Caco-2 (cell line): Measurements from ENCODE around the gene CNEP1R1. TPM values are rescaled to one million over a fixed set of nuclear protein-coding genes. Genes with fewer than 3 reads are reported as not detected.

Source experiments
- BruUV-seq: library from RNA; stranded (reverse); fragments of 400-500 nt; replicated peaks from 2 replicates; lab custom pipeline; 2021; lab: Mats Ljungman, UMichigan
- CTCF ChIA-PET: fragments of 300-600 bp; sonication (Branson Sonifier 250); formaldehyde crosslinking; loops from one replicate; lab custom pipeline; 2022; ENCODE audit warnings: antibody characterized with exemption; lab: Charles Lee
- POLR2A ChIA-PET: fragments of 300-600 bp; sonication (Branson Sonifier 250); formaldehyde crosslinking; loops from one replicate; lab custom pipeline; 2022; ENCODE audit warnings: antibody characterized with exemption; lab: Charles Lee
- DNase-seq, 2 experiments: peaks; one replicate each; pipeline versions ENCODE4 v3.0.0 to v3.0.0-alpha.2; 2020 to 2022
- H3K27me3 ChIP-seq: replicated peaks from 2 replicates; pipeline ENCODE4 v1.6.0; 2011; ENCODE audit warnings: low read length; ENCODE audit not compliant: control insufficient read depth, insufficient read depth
- H3K36me3 ChIP-seq: 2 replicates; pipeline ENCODE4 v1.5.1; 2011; ENCODE audit warnings: low read length; ENCODE audit not compliant: control insufficient read depth, insufficient read depth
- H3K4me1 ChIP-seq: fragments of 250-450 bp; sonication (Bioruptor Pico); 2 replicates; pipeline ENCODE4 v1.5.1; 2020; ENCODE audit warnings: mild to moderate bottlenecking
- H3K4me3 ChIP-seq: 2 replicates; pipeline ENCODE4 v1.5.1; 2011; ENCODE audit warnings: low read depth, mild to moderate bottlenecking, control low read depth, low read length
- H3K9me3 ChIP-seq: fragments of 250-450 bp; sonication (Bioruptor Pico); 2 replicates; pipeline ENCODE4 v1.5.1; 2020; ENCODE audit warnings: mild to moderate bottlenecking, moderate library complexity
- H3K27ac Mint-ChIP-seq: one replicate; pipeline ENCODE4 v1.8.0; 2022; ENCODE audit warnings: mixed read lengths; ENCODE audit not compliant: unreplicated experiment
- H3K27me3 Mint-ChIP-seq: one replicate; pipeline ENCODE4 v1.8.0; 2022; ENCODE audit warnings: mixed read lengths; ENCODE audit not compliant: insufficient read depth, unreplicated experiment
- H3K36me3 Mint-ChIP-seq: one replicate; pipeline ENCODE4 v1.8.0; 2022; ENCODE audit warnings: mild to moderate bottlenecking, mixed read lengths; ENCODE audit not compliant: insufficient read depth, unreplicated experiment
- H3K4me1 Mint-ChIP-seq: one replicate; pipeline ENCODE4 v1.8.0; 2022; ENCODE audit warnings: low read depth, mixed read lengths; ENCODE audit not compliant: unreplicated experiment
- H3K4me3 Mint-ChIP-seq: one replicate; pipeline ENCODE4 v1.8.0; 2022; ENCODE audit warnings: mild to moderate bottlenecking, moderate library complexity, mixed read lengths; ENCODE audit not compliant: unreplicated experiment
- H3K9me3 Mint-ChIP-seq: one replicate; pipeline ENCODE4 v1.8.0; 2022; ENCODE audit warnings: mixed read lengths; ENCODE audit not compliant: unreplicated experiment
- CTCF ChIP-seq, 2 experiments: fragments of 200-600 bp in 1 of 2; IDR thresholded peaks; 1 replicate in 1 of 2; 2 replicates in 1 of 2; pipeline versions ENCODE4 v1.5.1 to v1.8.0; 2011 to 2022; ENCODE audit warnings: antibody characterized with exemption in 1 of 2, control low read depth in 1 of 2, inconsistent platforms in 1 of 2, low read depth in 1 of 2, low read length in 1 of 2, mild to moderate bottlenecking in 1 of 2, moderate library complexity in 1 of 2; ENCODE audit not compliant: insufficient read depth in 1 of 2, severe bottlenecking in 1 of 2, unreplicated experiment in 1 of 2
- intact Hi-C: fragments of 100-400 bp; cut with micrococcal nuclease; formaldehyde crosslinking; loops from one replicate; pipeline ENCODE4 v1.10.0; 2022; ENCODE audit not compliant: unreplicated experiment
- total RNA-seq: library from RNA; stranded (reverse); gene quantifications from 2 replicates; pipeline ENCODE4 v1.2.3, GENCODE V29; 2022

The CNEP1R1 gene
- total RNA-seq, 1 experiment from 2014 or later: 39.4 TPM

DNA sequence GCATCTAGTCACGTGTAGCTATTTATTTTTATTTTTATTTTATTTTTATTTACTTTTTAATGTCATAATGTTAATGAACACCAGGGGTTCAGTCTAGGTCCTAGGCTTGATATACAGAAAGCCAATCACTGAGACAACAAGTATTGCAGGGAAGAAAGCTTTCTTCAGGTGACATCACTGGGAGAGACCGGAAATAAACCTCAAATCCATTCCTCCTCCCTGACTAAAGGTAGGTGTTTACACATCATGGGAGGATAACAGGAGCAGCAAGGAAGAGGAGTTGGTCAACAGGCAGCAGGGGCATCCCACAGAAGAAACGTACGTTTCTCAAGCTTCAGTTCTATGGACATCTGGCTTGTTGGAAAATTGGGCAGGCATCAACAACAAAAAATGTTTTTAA, 31.2 kb downstream of the CNEP1R1 start:
- CTCF ChIA-PET: no interaction called here
- TF ChIP-seq CTCF (IDR thresholded peaks at IDR 0.05; ENCODE audit: insufficient read depth in 1 of 2, low read depth in 1 of 2, low read length in 1 of 2, severe bottlenecking in 1 of 2, unreplicated experiment in 1 of 2): no peak
- Histone ChIP-seq H3K4me1 (no peaks in the 10 kb centered on the region), H3K9me3 (peaks cover 17% of the 10 kb centered on the region), H3K4me3 (no peak overlapping the region), H3K27me3 (no peaks in the 10 kb centered on the region), H3K36me3 (no peaks in the 10 kb centered on the region; the same call in 1 of the 2 replicates)
- Mint-ChIP-seq H3K4me3 (no peak overlapping the region), H3K4me1 (no peaks in the 10 kb centered on the region), H3K9me3 (peaks cover 18% of the 10 kb centered on the region), H3K36me3 (no peaks in the 10 kb centered on the region), H3K27me3 (no peaks in the 10 kb centered on the region), H3K27ac (no peak overlapping the region)
- no peak for DNase-seq
- intact Hi-C loops: no loop called here
- POLR2A ChIA-PET: no interaction called here
- no TSS peak for BruUV-seq

DNA sequence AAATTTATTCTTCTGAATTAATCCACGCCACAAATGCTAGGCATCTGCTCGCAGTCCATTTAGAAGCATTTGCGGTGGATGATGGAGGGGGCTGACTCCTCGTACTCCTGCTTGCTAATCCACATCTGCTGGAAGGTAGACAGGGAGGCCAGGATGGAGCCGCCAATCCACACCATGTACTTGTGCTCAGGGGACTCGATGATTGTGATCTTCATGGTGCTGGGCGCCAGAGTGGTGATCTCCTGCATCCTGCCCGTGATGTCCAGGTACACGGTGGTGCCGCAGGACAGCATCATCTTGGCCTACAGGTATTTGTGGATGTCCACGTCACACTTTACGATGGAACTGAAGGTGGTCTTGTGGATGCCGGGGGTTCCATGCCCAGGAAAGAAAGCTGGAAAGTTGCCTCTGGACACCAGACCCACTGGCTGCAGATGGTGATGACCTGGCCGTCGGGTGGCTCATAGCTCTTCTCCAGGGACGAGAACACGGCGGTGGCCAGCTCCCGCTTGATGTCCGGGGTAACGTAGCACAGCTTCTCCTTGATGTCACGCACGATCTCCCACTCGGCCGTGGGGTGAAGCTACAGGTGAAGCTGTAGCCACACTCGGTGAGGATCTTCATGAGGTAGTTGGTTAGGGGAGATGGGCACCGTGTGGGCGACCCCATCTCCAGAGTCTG, 33.2 kb downstream of the CNEP1R1 start:
- TF ChIP-seq CTCF (IDR thresholded peaks at IDR 0.05; ENCODE audit: insufficient read depth in 1 of 2, low read depth in 1 of 2, low read length in 1 of 2, severe bottlenecking in 1 of 2, unreplicated experiment in 1 of 2): no peak
- no TSS peak for BruUV-seq
- no peaks in the 10 kb centered on the region for H3K27me3 ChIP-seq
- Mint-ChIP-seq H3K4me1 (no peaks in the 10 kb centered on the region), H3K9me3 (peaks cover 18% of the 10 kb centered on the region), H3K4me3 (no peak overlapping the region), H3K27me3 (no peaks in the 10 kb centered on the region), H3K27ac (no peak overlapping the region), H3K36me3 (no peaks in the 10 kb centered on the region)
- POLR2A ChIA-PET: no interaction called here
- no peaks in the 10 kb centered on the region for H3K4me1 ChIP-seq
- DNase-seq: no peak
- CTCF ChIA-PET: no interaction called here
- intact Hi-C loops: no loop called here
- H3K4me3 ChIP-seq: no peak overlapping the region
- H3K9me3 ChIP-seq: peaks cover 17% of the 10 kb centered on the region
- H3K36me3 ChIP-seq: no peaks in the 10 kb centered on the region; the same call in 1 of the 2 replicates

DNA sequence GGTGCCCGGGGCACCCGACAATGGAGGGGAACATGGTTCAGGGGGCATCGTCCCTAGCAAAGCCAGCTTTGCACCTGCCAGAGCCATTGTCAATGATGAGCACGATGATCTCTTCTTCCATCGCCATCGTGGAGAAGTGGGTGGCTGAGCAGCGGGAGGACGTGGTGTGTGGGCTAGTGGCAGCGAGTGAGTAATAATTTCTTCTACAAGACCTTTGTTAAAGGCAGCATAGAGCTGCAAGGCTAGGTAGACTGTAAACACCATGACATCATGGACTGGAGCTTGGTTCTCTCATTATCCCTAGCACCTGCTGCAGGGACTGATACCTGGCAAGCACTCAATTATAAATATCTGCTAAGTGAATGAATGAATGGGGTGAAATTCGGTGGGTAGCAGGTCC, 34.1 kb downstream of the CNEP1R1 start:
- CTCF ChIA-PET: no interaction called here
- Histone ChIP-seq H3K27me3 (no peaks in the 10 kb centered on the region), H3K9me3 (peaks cover 17% of the 10 kb centered on the region), H3K4me3 (no peak overlapping the region), H3K36me3 (no peaks in the 10 kb centered on the region; the same call in 1 of the 2 replicates), H3K4me1 (no peaks in the 10 kb centered on the region)
- Mint-ChIP-seq H3K27me3 (no peaks in the 10 kb centered on the region), H3K4me1 (no peaks in the 10 kb centered on the region), H3K27ac (no peak overlapping the region), H3K36me3 (no peaks in the 10 kb centered on the region), H3K9me3 (peaks cover 18% of the 10 kb centered on the region), H3K4me3 (no peak overlapping the region)
- POLR2A ChIA-PET: no interaction called here
- no TSS peak for BruUV-seq
- intact Hi-C loops: no loop called here
- no peak for DNase-seq
- no peak for TF ChIP-seq CTCF (IDR thresholded peaks at IDR 0.05; ENCODE audit: insufficient read depth in 1 of 2, low read depth in 1 of 2, low read length in 1 of 2, severe bottlenecking in 1 of 2, unreplicated experiment in 1 of 2)
